Measurements from ENCODE around the gene FAM216A.
"Not testable (repeated sequence)": the region's sequence is repeated elsewhere in the genome, so short reads cannot be mapped to it uniquely, and the experiment has no call there.

FAM216A gene, protein sequence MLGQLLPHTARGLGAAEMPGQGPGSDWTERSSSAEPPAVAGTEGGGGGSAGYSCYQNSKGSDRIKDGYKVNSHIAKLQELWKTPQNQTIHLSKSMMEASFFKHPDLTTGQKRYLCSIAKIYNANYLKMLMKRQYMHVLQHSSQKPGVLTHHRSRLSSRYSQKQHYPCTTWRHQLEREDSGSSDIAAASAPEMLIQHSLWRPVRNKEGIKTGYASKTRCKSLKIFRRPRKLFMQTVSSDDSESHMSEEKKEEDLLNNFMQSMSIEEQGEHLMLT

DNA sequence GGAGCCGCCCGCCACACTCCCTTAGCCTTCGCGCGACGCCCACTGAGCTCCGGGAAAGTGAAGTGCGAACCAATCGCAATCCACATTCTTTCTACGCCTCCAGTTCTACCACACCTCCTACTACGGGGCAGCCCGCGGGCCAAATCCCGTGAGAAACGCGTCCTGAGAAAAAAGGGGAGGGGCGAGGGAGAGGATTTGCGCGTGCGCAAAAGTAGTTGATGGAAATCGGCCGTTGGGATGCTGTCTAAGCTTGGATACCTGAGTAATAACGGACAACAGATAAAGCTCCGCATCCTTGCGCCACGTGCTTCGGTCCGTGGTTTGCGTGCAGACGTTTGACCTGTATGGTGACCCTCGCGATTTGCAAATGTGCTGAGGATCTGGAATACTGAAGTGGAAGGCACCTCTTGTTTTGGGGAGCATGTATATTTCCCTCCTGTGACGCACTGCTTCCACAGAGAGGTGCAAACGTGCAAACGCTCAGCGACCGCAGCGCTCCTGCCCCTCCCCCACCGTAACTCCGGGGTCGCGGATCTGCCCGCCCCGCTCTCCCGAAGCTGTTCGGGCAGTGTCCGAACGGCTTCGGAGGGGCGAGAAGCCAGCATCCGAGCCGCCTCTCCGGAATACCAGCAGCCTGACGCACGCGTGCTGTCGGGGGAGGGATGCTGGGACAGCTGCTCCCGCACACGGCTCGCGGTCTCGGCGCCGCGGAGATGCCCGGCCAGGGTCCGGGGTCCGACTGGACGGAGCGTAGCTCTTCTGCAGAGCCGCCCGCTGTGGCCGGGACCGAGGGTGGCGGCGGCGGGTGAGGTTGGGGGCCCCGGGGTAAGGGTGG, at the start of gene FAM216A, which contains the start of gene GPN3:
Gene FAM216A (plus strand): TSS at position 632 of the 835 bp plus-strand sequence. CDS start 31 bp downstream, at position 663.
Gene GPN3 (minus strand): TSS at position 44 of the 835 bp plus-strand sequence. CDS start 54 bp downstream, outside the sequence.
- peak; percentile 96 for DNase-seq (ENCODE audit: low spot score)
- peak; percentile 87 for FAIRE-seq

DNA sequence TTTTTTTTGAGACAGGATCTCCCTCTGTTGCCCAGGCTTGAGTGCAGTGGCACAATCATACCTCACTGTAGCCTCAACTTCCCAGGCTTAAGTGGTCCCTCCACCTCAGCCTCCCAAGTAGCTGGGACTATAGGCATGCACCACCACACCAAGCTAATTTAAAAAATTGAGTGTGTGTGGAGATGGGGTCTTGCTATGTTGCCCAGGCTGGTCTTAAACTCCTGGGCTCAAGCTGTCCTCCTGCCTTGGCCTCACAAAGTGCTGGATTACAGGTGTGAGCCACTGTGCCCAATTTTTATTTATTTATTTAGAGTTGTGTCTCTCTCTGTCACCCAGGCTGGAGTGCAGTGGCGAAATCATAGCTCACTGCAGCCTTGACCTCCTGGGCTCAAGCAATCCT, 48.0 kb upstream of the FAM216A start:
- not testable (repeated sequence) for FAIRE-seq; DNase-seq (ENCODE audit: low spot score)

DNA sequence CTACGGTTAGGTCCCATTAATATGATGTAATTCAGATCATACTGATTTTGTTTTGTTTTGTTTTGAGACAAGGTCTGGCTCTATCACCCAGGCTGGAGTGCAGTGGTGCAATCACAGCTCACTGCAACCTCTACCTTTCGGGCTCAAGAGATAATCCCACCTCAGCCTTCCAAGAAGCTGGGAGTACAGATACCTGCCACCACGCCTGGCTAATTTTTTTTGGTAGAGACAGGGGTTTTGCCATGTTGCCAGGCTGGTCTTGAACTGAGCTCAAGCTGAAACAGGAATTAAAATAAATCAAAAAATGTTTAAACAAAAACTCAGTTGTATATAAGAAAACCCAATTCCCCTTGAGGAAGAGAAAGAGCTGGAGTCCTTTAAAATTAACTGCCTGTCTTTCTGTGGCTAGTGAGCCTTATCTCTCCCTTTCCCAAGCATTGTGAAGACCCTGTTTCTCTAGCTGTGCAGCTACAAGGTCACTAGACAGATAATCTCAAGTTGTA, 47.4 kb upstream of the FAM216A start:
- FAIRE-seq: no peak
- DNase-seq (ENCODE audit: low spot score): no peak

DNA sequence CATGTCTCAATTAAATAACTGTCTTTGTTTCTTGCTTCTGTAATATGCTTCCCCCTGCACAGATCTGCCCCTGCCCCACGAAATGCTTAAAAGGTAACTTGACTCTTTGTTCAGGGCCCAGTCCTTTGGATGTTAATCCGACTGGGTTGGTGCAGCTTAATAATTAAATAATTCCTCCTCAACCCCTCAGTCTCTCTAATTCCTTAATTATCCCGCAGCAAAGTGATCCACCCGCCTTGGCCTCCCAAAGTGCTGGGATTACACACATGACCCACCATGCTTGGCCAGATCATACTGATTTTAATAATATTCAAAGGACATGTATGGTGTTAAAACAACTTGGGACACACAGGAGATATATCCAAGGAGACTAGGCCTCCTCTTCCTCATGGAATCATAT, 46.9 kb upstream of the FAM216A start:
- DNase-seq (ENCODE audit: low spot score): no peak
- FAIRE-seq: no peak

DNA sequence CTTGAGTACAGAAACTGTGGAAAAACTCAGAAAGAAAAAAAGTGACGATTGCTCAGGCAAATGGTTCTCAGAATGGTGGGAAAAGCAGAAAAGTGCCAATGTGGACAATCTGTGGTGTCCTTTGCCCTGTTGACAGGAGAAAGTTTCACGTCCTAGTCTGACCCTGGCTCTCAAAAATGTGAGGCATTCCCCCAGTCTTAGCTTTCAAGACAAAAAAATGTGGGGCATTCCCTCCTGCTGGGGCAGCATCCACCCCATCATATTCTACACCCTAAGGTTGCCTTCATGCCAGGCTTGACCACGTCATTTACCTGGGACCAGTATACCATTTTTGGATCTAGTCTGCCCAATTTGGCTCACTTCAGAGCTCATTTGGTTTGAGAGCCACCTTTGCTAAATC, 44.4 kb upstream of the FAM216A start:
- no peak for FAIRE-seq

DNA sequence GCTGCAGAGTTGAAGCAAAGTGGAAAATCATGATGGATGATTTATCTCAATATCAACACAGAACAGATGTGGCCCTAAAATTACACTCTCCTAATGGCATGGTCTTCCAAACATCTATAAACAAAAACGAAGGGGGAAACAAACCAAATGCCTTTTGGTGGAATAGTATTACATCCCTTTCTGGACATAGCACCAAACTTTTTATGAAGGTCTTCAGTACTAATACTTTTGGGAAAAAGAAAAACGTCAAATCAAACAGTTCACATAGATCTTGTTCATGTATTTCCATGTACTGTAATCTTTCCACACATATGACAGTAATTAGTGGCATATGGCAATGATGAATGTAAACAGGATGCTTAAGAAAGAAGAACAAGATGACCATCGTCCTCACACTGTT, 42.2 kb upstream of the FAM216A start:
- no peak for FAIRE-seq
- no peak for DNase-seq (ENCODE audit: low spot score)

More for the DNA sequence above, 44.4 kb upstream of the FAM216A start:
- DNase-seq (ENCODE audit: low spot score): no peak

DNA sequence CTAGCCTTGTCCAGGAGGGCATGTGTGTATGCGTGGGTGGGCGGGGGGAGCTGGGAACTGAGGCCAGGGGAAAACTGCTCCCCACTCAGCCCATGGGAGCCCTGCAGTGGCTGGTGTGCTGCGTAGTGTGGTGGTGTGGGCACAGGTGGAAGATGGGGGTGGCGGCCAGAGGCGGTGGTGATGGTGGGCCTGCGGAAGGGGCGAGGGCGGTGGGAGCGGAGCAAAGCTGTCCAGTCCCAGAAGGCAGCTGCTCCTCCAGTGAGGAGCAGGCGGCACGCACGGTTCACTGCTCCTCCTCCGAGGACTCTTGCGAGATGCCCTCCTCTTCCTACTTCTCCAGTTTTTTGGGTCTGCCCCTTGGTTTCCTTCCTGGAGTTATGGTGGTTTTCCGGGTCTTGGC, 39.0 kb upstream of the FAM216A start:
- FAIRE-seq; DNase-seq (ENCODE audit: low spot score): not testable (repeated sequence)

DNA sequence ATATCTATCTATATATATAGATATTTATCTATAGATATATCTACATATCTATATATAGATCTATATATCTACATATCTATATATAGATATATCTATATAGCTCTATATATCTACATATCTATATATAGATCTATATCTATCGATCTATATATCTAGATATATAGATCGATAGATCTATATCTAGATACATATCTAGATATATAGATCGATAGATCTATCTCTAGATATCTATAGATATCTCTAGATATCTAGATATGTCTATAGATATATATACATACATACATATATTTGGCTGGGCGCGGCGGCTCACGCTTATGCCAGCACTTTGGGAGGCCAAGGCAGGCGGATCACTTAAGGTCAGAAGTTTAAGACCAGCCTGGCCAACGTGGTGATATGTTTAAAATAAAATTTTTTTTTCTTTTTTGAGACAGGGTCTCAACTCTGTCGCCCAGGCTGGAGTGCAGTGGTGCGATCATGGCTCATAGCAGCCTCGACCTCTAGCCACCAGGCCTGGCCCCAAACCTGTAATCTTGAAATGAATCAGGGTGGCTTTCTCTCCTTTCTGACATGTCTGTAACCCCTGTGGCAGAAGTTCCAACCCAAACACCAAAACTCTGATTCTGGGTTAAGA, 36.6 kb upstream of the FAM216A start:
- DNase-seq (ENCODE audit: low spot score): no peak
- peak; percentile 48 for FAIRE-seq

DNA sequence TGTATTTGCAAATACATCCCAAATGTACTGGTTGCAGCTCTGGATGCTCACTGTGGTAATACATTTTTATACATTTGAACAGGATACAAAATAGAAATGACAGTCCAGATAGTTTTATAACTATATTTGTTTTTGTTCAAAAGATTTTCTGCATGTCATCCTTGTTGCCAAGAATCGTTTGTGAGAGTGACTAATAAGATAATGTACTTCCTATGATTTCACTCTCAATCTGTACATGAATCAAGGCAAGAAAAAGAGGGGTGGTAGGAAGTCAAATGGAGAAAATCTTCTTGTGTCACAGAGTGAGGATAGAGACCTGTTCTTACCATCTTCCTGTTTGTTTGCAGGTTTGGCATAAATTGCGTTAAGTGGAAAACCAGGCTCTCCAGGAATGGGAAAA, 32.4 kb upstream of the FAM216A start:
- no peak for DNase-seq (ENCODE audit: low spot score)
- FAIRE-seq: no peak

DNA sequence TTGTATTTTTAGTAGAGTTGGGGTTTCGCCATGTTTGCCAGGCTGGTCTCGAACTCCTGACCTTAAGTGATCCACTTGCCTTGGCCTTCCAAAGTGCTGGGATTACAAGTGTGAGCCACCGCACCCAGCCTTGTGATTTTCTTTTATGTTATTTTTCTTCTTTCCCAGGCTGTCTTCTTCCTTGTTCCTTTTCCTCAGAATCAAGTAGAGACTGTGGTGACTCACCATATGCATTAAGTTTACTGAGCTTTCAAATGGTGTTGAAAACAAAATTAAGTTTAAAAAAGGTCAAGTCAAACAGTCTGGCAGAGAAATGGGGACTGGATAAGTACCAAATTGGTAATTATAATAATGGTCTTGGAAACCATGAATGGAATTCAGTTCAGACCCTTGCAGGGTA, 24.2 kb upstream of the FAM216A start:
- FAIRE-seq: no peak
- no peak for DNase-seq (ENCODE audit: low spot score)

DNA sequence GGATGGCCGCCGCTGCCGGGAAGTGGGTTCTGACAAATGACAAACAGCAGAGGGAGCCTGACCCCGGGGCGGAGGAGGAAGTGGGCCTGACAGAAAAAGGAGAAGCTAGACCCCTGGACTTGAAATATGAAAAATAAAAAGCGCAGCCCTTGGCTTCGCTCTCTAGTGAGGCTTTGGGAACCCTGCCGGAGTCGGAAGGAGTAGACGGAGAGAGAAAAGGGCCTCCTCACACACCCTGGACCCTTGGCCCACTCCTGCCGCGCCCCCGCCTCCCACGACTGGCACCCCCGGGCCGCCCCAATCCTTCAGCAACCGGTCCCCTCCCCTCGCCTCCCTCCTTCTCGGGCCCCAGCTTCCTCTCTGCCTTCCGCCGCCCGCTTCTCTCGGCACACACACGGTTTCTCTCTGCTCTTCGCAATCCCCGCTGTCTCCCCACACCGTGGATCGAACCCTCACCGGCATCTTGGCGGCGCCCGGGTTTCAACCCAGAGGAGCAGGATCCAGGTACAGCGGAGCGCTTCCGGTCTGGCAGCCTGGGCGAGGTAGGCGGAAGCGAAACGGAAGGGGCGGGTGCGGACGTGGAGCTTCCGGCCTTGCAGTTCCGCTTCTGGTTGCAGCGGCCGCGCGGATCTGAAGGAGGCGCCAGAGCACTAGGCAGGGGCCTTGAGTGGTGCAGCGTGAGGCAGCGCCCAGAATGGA, 18.7 kb upstream of the FAM216A start, which contains the start of gene ARPC3:
Gene ARPC3 (minus strand): TSS at position 539 of the 699 bp plus-strand sequence. CDS start 77 bp downstream, at position 462.
- DNase-seq (ENCODE audit: low spot score) (peak; percentile 99), FAIRE-seq (peak; percentile 50)

DNA sequence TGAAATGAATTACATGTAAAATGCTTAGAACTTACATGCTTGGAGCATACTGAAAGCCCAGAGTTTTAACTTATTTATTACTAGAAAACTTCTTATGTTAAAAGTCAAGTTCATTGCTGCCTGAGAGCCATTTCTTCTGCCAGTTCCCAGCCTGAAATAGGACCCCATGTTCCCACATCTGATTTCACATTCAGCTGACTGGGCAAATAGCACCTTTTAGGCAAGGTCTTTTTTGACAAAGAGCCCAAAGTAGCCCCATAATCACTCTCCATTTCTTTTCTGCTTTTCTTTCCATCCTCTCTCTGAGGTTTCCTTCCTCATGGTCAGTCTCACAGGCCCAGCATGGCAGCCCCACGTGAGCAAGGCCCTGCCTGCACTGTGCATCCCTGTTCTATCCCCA, 17.4 kb upstream of the FAM216A start:
- FAIRE-seq (no peak), DNase-seq (ENCODE audit: low spot score) (no peak)

DNA sequence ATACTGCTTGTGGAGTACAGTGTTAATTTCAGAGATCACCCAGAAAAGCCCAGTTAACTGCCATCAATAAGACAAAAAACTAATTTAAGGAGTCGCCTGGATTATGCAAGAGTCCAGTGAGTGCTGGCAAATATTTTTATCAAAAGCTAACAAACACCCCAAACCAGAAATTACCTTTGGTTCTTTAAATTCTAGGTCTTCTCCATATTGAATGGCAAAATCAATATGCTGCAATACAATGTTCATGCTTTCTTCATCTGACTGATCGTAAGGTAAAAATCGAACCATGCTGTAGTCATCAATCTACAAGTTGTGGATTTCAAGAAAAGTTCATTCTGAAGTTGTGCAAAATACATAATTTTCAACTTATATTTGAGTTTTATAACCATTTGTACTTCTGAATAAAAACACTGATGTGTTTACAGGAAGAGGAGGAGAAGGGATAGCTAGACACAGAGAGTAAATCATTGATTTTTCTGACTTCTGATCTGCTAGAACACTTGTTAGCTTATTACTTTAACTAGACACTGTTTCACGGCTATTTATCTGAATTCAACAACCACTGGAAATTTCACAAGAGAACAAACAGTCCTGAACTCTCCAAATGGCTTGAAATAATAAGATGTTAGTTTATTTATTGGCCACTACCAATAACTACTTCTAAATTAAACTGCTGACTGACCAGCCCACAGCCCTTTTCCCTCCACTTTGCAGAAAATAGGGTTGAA, 14.9 kb upstream of the FAM216A start:
- FAIRE-seq (no peak), DNase-seq (ENCODE audit: low spot score) (no peak)

DNA sequence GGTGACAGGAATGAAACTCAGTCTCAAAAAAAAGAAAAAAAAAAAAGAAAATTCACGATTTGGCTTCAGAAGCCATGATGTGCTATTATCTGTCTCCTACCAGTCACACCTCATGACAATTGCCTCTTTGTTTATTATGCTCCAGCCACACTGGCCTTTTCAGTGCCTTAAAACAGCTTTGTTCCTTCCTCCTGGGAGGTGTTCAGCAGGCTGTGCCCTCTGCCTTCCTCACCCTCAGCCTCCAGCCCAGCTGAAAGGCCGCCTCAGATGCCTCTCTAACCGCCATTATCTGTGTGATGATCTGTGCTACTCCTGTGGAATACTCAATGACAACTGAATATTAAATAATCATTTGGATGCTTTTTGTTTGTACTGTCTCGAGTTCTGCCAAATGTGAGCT, 9.9 kb upstream of the FAM216A start:
- DNase-seq (ENCODE audit: low spot score) (no peak), FAIRE-seq (no peak)

DNA sequence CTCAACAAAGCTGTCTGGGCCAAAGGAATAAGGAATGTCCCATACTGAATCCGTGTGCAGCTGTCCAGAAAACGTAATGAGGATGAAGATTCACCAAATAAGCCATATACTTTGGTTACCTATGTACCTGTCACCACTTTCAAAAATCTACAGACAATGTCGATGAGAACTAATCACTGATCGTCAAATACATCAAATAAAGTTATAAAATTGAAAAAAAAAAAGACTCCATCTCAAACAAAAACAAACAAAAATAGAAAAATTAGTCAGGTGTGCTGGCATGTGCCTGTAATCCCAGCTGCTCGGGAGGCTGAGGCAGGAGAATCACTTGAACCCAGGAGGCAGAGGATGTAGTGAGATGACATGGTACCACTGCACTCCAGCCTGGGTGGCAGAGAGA, 7.5 kb upstream of the FAM216A start:
- not testable (repeated sequence) for FAIRE-seq; DNase-seq (ENCODE audit: low spot score)

DNA sequence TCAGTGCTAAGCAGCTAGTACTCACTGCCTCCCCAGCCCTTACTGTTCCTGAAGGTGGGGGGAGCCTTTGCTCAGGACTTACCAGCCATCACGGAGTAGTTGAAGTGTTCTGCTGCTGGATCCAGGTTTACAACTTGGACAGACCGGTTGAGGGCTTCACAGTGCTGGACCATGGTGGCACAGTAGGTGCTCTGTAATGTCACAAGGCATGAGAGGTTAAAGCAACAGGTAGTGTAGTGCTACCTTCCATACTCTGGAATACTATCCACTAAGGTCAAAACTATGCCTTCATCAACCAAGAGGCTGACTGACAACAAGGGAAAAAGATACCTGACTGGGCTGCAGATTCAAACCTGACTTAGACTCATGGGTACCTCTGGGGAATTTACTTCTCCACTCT, 3.6 kb upstream of the FAM216A start:
- FAIRE-seq (no peak), DNase-seq (ENCODE audit: low spot score) (no peak)

DNA sequence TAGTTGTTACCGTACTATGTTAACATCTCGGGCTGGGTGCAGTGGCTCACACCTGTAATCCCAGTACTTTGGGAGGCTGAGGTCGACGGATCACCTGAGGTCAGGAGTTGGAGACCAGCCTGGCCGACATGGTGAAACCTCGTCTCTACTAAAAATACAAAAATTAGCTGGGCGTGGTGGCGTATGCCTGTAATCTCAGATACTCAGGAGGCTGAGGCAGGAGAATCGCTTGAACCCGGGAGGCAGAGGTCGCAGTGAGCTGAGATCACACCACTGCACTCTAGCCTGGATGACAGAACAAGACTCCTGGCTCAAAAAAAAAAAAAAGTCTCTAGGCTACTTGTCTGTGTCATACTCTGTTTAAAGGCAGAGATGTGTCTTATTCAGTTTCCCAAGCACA, 2.9 kb upstream of the FAM216A start:
- FAIRE-seq: not testable (repeated sequence)

DNA sequence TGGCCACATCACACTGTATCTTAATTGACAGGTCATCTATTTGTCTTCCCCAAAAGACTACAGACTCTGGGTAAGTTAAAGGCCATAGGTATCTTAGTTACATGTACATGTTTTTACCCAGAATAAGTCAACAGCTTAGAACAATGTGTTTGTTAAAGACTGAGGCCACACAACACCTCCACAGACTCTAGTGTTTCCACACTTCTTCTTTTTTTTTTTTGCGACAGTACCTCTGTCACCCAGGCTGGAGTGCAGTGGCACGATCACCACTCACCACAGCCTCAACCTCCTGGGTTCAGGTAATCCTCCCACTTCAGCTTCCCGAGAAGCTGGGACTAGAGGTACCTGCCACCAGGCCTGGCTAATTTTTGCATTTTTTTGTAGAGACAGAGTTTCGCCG, 1.9 kb upstream of the FAM216A start:
- no peak for FAIRE-seq
- no peak for DNase-seq (ENCODE audit: low spot score)

More for the DNA sequence above, 2.9 kb upstream of the FAM216A start:
- not testable (repeated sequence) for DNase-seq (ENCODE audit: low spot score)

DNA sequence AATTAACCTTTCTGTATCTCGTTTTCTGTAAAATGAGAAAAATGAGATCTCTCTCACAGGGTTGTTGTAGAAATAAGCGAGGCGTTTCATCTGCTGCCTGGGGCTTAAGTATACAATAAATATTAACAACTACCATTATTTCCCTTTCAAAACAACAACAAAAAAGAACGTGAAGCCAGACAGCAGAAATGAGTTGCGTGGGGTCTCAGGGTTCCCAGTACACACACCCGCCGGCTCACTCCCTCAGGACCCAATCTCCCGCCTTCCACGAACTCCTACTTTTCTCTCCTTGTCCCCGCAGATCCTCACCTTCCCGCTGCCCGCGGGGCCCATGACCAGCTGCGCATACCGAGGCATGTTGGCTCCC, 815 bp upstream of the FAM216A start:
- FAIRE-seq: no peak
- DNase-seq (ENCODE audit: low spot score): no peak

DNA sequence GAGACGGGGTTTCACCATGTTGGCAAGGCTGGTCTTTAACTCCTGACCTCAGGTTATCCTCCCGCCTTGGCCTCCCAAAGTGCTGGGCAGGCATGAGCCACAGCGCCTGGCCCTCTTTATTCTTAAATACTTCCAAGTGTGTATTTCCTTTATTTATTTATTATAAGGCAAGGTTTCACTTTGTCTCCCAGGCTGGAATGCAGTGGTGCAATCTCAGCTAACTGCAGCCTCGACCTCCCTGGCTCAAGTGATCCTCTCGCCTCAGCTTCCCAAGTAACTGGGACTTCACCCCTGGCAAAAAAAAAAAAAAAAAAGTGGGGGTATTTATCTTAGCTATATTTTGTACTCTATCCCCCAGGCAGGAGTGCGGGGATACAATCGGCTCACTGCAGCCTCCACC, 6.8 kb downstream of the FAM216A start:
- no peak for FAIRE-seq
- DNase-seq (ENCODE audit: low spot score): no peak

Measured in RCC 7860 (cell line).